Stimulated activated naive CD4-positive, alpha-beta T cell treated with Interleukin-2 at 50 U/mL for 16 hours (primary cell): Measurements from ENCODE around the gene SPAG4.
A peak's percentile ranks its signal among the peaks of the same experiment; 100 is the strongest.

Experiments
- DNase-seq: peaks from one replicate; lab custom pipeline; 2025; lab: John Stamatoyannopoulos, UW

The SPAG4 gene

GRCh38 chr20:35657271-35657670, 41.6 kb downstream of the SPAG4 start:
- no peak for DNase-seq

GRCh38 chr20:35660122-35660937, 44.7 kb downstream of the SPAG4 start:
- peak; percentile 10 for DNase-seq

- no peak for DNase-seq
Measured at GRCh38 chr20:35661053-35661452, 45.4 kb downstream of the SPAG4 start.

- DNase-seq: no peak
Measured at GRCh38 chr20:35661908-35662307, 46.3 kb downstream of the SPAG4 start.

- DNase-seq: no peak
Measured at GRCh38 chr20:35662551-35662950, 46.9 kb downstream of the SPAG4 start.

GRCh38 chr20:35663516-35664465, 48.2 kb downstream of the SPAG4 start:
- DNase-seq: peak; percentile 55

- peak; percentile 89 for DNase-seq
Measured at GRCh38 chr20:35664466-35665206, 49.0 kb downstream of the SPAG4 start, which contains the start of the genes CPNE1 and RBM12. Gene CPNE1, minus strand, starts transcription at chr20:35664900. Its CDS starts 31,977 bp downstream, at chr20:35632923. Gene RBM12, minus strand, starts transcription at chr20:35664900. Its CDS starts 9,578 bp downstream, at chr20:35655322.

GRCh38 chr20:35665949-35666288, 50.3 kb downstream of the SPAG4 start:
- no peak for DNase-seq

GRCh38 chr20:35669221-35669620, 53.6 kb downstream of the SPAG4 start:
- DNase-seq: no peak

- DNase-seq: no peak
Measured at GRCh38 chr20:35669681-35670080, 54.1 kb downstream of the SPAG4 start.
